Fibroblast of peridontal ligament (primary cell): ENCODE data around the gene FAM169A.
"Not testable (repeated sequence)": the region's sequence is repeated elsewhere in the genome, so short reads cannot be mapped to it uniquely, and the experiment has no call there.

Experiments
- DNase-seq: peaks from one replicate; pipeline ENCODE4 v3.0.0-alpha.2; 2010; ENCODE audit errors: extremely low read depth

The FAM169A gene

GRCh38 chr5:74798977-74799911 is 66.9 kb downstream of the FAM169A start:
- no peak for DNase-seq

- DNase-seq, result not testable (repeated sequence)
Observed at GRCh38 chr5:74791669-74792068, 74.5 kb downstream of the FAM169A start.

GRCh38 chr5:74787424-74787823 is 78.8 kb downstream of the FAM169A start:
- no peak for DNase-seq

GRCh38 chr5:74786851-74787250 is 79.3 kb downstream of the FAM169A start:
- DNase-seq, result no peak

- DNase-seq, result no peak
Observed at GRCh38 chr5:74778609-74779008, 87.6 kb downstream of the FAM169A start.

GRCh38 chr5:74772359-74772758 is 93.8 kb downstream of the FAM169A start:
- no peak for DNase-seq

- peak; percentile 38 for DNase-seq
Observed at GRCh38 chr5:74767579-74767913, 98.6 kb downstream of the FAM169A start.

- DNase-seq, result peak; percentile 95
Observed at GRCh38 chr5:74766849-74767578, 99.2 kb downstream of the FAM169A start, which contains the start of the genes GFM2 and NSA2. TSS of gene GFM2 (minus strand) at chr5:74767117. CDS start at chr5:74763742, 3,375 bp downstream. TSS of gene NSA2 (plus strand) at chr5:74767249. CDS start at chr5:74767361, 112 bp downstream.

- peak; percentile 73 for DNase-seq
Observed at GRCh38 chr5:74766418-74766848, 99.8 kb downstream of the FAM169A start.

GRCh38 chr5:74765929-74766328 is 100.3 kb downstream of the FAM169A start:
- no peak for DNase-seq

- peak; percentile 17 for DNase-seq
Observed at GRCh38 chr5:74765201-74765600, 101.0 kb downstream of the FAM169A start.

GRCh38 chr5:74763504-74763903 is 102.7 kb downstream of the FAM169A start:
- DNase-seq, result no peak

- peak; percentile 75 for DNase-seq
Observed at GRCh38 chr5:74762599-74762998, 103.6 kb downstream of the FAM169A start.

GRCh38 chr5:74761241-74761640 is 104.9 kb downstream of the FAM169A start:
- peak; percentile 21 for DNase-seq

- DNase-seq, result not testable (repeated sequence)
Observed at GRCh38 chr5:74748742-74749141, 117.4 kb downstream of the FAM169A start.

- no peak for DNase-seq
Observed at GRCh38 chr5:74738406-74738805, 127.8 kb downstream of the FAM169A start.

- DNase-seq, result no peak
Observed at GRCh38 chr5:74736759-74737158, 129.4 kb downstream of the FAM169A start.
